ENCODE measurements around the gene SLC4A9.
"Not testable (repeated sequence)": the region's sequence is repeated elsewhere in the genome, so short reads cannot be mapped to it uniquely, and the experiment has no call there.

SLC4A9 gene

GRCh38 chr5:140400730-140401361 lies 40.9 kb downstream of the SLC4A9 start:
- DNase-seq (ENCODE audit: low spot score): peak; percentile 99

DNA sequence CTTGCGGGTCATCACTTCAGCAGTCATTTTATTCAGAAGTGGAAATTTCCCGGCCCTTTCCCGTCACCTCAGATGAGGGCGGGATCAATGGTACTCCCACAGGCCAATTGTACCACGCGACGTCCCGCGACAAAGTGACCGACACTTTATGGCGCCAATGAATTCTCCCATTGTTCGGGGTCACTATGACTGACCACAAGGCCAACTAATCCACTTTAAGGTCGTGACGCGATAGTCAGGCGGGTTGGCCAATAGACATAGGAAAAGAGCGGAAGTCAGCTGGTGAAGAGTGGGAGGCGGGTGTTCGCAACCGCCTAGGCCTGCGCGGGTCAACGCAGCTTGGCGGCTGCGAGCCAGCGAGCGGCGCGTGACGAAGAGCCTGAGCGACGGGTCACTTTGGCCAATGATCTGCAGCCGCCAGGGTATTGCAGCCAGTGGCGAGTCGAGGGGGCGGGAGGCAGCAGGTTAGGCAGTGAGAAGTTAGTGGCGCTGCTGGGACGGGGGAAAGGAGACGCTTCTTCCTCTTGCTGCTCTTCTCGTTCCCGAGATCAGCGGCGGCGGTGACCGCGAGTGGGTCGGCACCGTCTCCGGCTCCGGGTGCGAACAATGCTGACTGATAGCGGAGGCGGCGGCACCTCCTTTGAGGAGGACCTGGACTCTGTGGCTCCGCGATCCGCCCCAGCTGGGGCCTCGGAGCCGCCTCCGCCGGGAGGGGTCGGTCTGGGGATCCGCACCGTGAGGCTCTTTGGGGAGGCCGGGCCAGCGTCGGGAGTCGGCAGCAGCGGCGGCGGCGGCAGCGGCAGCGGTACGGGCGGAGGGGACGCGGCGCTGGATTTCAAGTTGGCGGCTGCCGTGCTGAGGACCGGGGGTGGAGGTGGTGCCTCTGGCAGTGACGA lies 41.6 kb downstream of the SLC4A9 start, which contains the start of gene ANKHD1:
Gene ANKHD1, plus strand, starts transcription at position 472 of the 896 bp plus-strand sequence. Its CDS starts 135 bp downstream, at position 607.
- DNase-seq (ENCODE audit: low spot score): peak; percentile 100

DNA sequence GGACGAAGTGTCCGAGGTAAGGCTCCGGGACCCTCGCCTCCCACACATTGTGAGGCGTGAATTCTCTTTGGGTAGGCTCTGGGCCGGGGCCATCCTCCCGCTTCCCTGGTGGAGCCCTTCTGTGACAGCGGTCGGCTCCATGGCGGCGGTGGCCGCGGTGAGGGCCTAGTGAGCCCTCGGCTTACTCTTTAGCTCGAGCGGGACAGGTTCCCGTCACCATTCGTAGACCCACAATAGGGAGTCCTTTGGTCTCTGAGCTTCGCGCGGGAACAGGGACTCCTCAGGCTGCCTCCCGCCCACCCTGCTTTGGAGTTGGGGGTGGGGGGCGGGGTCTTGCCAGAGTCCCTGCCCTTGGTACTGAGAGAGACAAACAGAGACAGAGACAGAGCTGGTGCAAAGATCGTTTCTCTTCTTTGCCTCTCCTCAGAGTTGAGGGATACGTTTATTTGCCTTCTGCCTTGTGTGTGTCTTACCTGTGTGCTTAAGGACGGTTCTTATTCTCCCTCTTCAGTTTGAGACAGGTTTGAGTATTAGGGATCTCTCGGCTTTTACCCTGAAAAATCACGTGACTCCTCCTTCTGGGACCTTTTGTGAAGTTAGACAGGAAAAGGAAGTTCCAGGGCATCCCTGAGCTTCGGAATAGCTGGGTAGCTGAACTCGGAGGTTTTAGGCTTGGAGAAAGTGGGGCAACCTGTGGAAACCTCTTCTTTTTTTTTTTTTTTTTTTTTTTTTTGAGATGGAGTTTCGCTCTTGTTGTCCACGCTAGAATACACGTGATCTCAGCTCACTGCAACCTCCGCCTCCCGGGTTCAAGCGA lies 42.5 kb downstream of the SLC4A9 start:
- peak; percentile 62 for DNase-seq (ENCODE audit: low spot score)

DNA sequence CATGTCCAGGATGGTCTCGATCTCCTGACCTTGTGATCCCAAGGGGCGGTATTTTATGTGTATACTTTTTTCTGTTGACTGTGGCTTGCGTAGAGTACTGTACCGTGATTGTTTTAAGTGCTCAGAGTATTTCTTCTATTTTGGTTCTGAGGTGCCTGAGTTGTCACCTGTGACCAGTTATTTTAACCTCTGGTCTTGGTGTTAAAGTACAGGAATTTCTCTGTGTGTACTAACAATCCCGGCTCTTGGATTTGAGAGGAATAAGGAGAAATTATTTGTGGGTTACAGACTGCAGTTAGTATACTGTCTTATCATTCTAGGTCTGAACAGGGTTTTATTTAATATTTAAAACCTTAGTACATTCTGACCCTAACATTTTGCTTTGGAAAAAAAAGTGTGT lies 43.6 kb downstream of the SLC4A9 start:
- no peak for DNase-seq (ENCODE audit: low spot score)

GRCh38 chr5:140408750-140409241 lies 48.8 kb downstream of the SLC4A9 start:
- peak; percentile 56 for DNase-seq (ENCODE audit: low spot score)

GRCh38 chr5:140413230-140413629 lies 53.2 kb downstream of the SLC4A9 start:
- no peak for DNase-seq (ENCODE audit: low spot score)

- no peak for DNase-seq (ENCODE audit: low spot score)
Observed at GRCh38 chr5:140417235-140417634, 57.2 kb downstream of the SLC4A9 start.

GRCh38 chr5:140418862-140419520 lies 59.0 kb downstream of the SLC4A9 start:
- no peak for DNase-seq (ENCODE audit: low spot score)

- no peak for DNase-seq (ENCODE audit: low spot score)
Observed at GRCh38 chr5:140420226-140420570, 60.2 kb downstream of the SLC4A9 start.

GRCh38 chr5:140420665-140421361 lies 60.8 kb downstream of the SLC4A9 start:
- no peak for DNase-seq (ENCODE audit: low spot score)

- not testable (repeated sequence) for DNase-seq (ENCODE audit: low spot score)
Observed at GRCh38 chr5:140421375-140421774, 61.4 kb downstream of the SLC4A9 start.

DNA sequence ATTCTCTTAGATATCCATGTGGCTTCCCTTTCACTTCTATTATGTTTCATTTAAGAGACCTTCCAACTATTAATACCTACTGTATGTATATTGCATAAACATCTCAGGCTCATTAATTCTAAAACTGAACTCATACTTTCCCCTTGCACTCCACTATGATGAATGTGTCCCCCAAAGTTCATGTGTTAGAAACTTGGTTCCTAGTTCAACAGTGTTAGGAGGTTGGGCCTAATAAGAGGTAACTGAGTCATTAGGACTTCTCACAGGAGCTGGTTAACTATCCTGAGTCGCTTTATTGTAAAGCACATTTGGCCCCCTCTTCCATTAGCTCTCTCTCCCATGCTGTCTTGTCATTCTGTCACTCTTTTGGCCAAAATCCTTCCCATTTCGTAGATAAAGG lies 63.6 kb downstream of the SLC4A9 start:
- no peak for DNase-seq (ENCODE audit: low spot score)

- no peak for DNase-seq (ENCODE audit: low spot score)
Observed at GRCh38 chr5:140424135-140424534, 64.1 kb downstream of the SLC4A9 start.

All from SW480 (cell line).